Right lobe of liver (tissue), 6 donors: ENCODE data around the gene PFKP. TPM values are rescaled to one million over a fixed set of nuclear protein-coding genes. Genes with fewer than 3 reads are reported as not detected.
"Not testable (repeated sequence)": the region's sequence is repeated elsewhere in the genome, so short reads cannot be mapped to it uniquely, and the experiment has no call there.

Source experiments
- ATAC-seq, 4 donors: fragments of 200-7000 bp; cut with Tn5 transposase; one replicate each; pipeline ENCODE4 v1.9.1; 2020; ENCODE audit warnings: mild to moderate bottlenecking in 4 of 4, moderate library complexity in 4 of 4
- DNase-seq, 3 donors: peaks; one replicate each; pipeline ENCODE4 v3.0.0-alpha.2; 2020
- H3K27ac ChIP-seq, 3 donors: fragments of 200-600 bp; one replicate each; pipeline ENCODE4 v1.8.0; 2022
- H3K27me3 ChIP-seq, 2 donors: fragments of 200-600 bp; one replicate each; pipeline ENCODE4 v1.8.0; 2022
- H3K36me3 ChIP-seq, 4 donors: fragments of 200-600 bp; sonication (generic) in 1 of 4; one replicate each; pipeline versions ENCODE4 v1.5.1 to v1.8.0; 2017 to 2022; ENCODE audit warnings: control low read depth in 1 of 4
- H3K4me1 ChIP-seq, 4 donors: fragments of 200-600 bp; sonication (generic) in 1 of 4; one replicate each; pipeline versions ENCODE4 v1.5.1 to v1.8.0; 2017 to 2022; ENCODE audit warnings: control low read depth in 1 of 4
- H3K4me3 ChIP-seq, 3 donors: fragments of 200-600 bp; one replicate each; pipeline ENCODE4 v1.8.0; 2022
- H3K9me3 ChIP-seq, 4 donors: fragments of 200-600 bp; sonication (generic) in 1 of 4; one replicate each; pipeline versions ENCODE4 v1.5.1 to v1.8.0; 2017 to 2022; ENCODE audit warnings: control low read depth in 1 of 4
- POLR2A ChIP-seq: fragments of 450-650 bp; IDR thresholded peaks from one replicate; pipeline ENCODE4 v1.6.1; 2017; ENCODE audit warnings: antibody characterized with exemption, mild to moderate bottlenecking
- WGBS: methylation state at CpG from one replicate; pipeline ENCODE4 v1.1.6; 2018; ENCODE audit warnings: low coverage, low lambda C conversion rate; ENCODE audit not compliant: insufficient coverage; ENCODE audit errors: missing lambda C conversion rate; 5-methylcytosine and 5-hydroxymethylcytosine counted together
- intact Hi-C, 2 donors: fragments of 100-400 bp; cut with DNase I; formaldehyde crosslinking; loops; one replicate each; pipeline versions ENCODE4 v1.11.2 to v1.14.1; 2022
- total RNA-seq, 6 experiments: library from RNA; depleted of rRNA in 2 of 6; stranded (reverse); fragments of >200 nt in 2 of 6; fragmentation: NEBNext Ultra II Directional in 3 of 6; extraction: Animal tissue kit (Norgen Biotek cat#: 25700) in 3 of 6; gene quantifications; one replicate each; pipeline versions ENCODE4 v1.1.0 to v1.2.4, GENCODE V29; 2016 to 2023
- TF ChIP-seq, protein P1 (sequence below), 4 donors: fragments of 200-600 bp in 3 of 4; fragments of 450-650 bp in 1 of 4; IDR thresholded peaks; one replicate each; pipeline versions ENCODE4 v1.5.1 to v1.8.0; 2016 to 2022; ENCODE audit warnings: antibody characterized with exemption in 4 of 4, mild to moderate bottlenecking in 2 of 4
- donor health status: DM: no; HTN: yes; CAD: no.
- donor health status: DM: no; HTN: no; CAD: no.
- donor health status: DM: no; HTN: no; CAD: no.
- donor health status: DM: no; HTN: yes; CAD: no.
- donor health status: DM: no; HTN: yes; CAD: no.

PFKP gene
- total RNA-seq, 6 experiments from 2014 or later = 0.66 to 24.1 (median 9.2) TPM

DNA sequence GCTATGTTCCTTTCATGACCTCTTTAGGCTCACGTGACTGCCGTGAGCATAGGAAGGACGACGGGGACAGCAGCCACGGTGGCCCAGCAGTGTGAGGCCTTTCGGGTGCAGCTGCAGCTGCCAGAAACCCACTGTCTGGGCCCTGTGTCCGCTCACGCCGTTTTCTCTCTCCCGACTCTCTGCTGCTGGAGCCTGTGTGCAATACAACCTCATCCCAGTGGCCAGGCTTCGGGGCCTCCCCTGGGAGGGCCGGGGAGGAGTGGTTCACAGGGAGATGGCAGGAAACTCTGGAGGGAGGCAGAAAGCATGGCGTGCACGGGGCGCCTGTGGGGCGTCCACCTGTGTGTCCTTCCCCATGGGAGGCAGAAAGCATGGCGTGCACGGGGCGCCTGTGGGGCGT lies 38.6 kb downstream of the PFKP start:
- H3K27me3 ChIP-seq = no peaks in the 10 kb centered on the region
- H3K9me3 ChIP-seq = no peaks in the 10 kb centered on the region
- H3K27ac ChIP-seq = no peak overlapping the region
- H3K4me3 ChIP-seq = no peak overlapping the region
- ATAC-seq = no peak
- TF ChIP-seq, protein P1, sequence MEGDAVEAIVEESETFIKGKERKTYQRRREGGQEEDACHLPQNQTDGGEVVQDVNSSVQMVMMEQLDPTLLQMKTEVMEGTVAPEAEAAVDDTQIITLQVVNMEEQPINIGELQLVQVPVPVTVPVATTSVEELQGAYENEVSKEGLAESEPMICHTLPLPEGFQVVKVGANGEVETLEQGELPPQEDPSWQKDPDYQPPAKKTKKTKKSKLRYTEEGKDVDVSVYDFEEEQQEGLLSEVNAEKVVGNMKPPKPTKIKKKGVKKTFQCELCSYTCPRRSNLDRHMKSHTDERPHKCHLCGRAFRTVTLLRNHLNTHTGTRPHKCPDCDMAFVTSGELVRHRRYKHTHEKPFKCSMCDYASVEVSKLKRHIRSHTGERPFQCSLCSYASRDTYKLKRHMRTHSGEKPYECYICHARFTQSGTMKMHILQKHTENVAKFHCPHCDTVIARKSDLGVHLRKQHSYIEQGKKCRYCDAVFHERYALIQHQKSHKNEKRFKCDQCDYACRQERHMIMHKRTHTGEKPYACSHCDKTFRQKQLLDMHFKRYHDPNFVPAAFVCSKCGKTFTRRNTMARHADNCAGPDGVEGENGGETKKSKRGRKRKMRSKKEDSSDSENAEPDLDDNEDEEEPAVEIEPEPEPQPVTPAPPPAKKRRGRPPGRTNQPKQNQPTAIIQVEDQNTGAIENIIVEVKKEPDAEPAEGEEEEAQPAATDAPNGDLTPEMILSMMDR (IDR thresholded peaks at IDR 0.05) = no peak
- no peak for TF ChIP-seq POLR2A
- no peaks in the 10 kb centered on the region for H3K36me3 ChIP-seq
- peaks cover 0 to 17% (median 6%) of the 10 kb centered on the region in 4 donors for H3K4me1 ChIP-seq
- intact Hi-C loops = no loop called here
- WGBS = 78% methylated on average over 3 of the region's 20 CpGs
- no peak for DNase-seq

DNA sequence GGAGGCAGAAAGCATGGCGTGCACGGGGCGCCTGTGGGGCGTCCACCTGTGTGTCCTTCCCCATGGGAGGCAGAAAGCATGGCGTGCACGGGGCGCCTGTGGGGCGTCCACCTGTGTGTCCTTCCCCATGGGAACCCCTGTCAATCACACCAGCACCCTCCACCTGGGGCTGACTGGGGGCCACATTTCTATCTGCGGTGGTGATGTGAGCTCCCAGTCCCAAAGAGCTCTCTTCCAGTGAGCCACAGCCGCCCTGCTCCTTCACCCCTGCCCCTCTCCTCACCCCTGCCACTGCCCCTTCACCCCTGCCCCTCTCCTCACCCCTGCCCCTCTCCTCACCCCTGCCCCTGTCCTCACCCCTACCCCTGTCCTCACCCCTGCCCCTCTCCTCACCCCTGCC lies 39.0 kb downstream of the PFKP start:
- ATAC-seq, H3K9me3 ChIP-seq, DNase-seq, H3K27me3 ChIP-seq, intact Hi-C loops, H3K4me3 ChIP-seq, H3K27ac ChIP-seq, H3K36me3 ChIP-seq: not testable (repeated sequence)
- WGBS = 29% methylated on average over 1 of the region's 10 CpGs
- peaks cover 0 to 17% (median 6%) of the 10 kb centered on the region in 4 donors for H3K4me1 ChIP-seq

DNA sequence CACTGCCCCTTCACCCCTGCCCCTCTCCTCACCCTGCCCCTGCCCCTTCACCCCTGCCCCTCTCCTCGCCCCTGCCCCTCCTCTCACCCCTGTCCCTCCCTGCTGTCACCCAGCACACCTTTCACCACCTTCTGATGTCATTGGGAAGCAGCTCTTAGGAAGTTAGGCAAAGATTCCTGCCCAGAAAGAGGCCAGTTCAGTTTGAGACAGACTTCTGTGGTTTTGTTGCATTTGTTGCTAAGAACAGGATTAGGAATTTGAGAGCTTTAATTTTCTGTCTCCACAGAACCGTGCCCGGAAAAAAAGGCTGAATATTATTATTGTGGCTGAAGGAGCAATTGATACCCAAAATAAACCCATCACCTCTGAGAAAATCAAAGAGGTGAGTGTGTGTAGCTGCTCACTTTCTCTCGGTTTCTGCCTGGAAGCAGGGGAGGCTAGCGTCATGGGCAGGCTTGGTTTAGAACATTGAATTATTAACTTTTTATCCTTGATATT lies 39.6 kb downstream of the PFKP start:
- DNase-seq = no peak

DNA sequence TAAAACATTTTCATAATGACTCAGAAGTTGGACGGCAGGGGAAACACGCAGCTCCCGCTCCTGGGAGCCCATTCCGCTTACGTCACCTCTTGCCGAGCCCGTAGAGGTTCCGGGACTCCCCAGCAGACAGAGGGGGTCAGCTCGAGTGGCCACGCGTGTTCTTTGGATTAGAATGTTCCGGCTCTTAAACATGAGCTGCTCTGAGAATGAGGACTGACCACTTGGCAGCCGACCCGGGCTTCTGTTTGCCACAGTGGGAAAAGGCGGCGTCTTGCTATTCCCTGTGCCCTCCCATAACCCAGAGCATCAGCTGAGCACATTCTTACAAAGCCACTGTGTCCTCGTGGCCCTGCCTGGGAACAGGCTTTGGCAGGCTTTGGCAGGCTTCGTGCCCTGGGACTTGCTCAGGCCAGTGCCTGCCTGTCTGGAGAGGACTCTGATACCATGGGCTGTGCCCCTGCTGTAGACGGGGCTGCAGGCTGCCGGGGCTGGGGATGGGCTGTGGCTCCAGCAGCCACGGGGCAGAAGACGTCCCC lies 40.1 kb downstream of the PFKP start:
- 22% methylated on average over 12 of the region's 22 CpGs for WGBS
- DNase-seq = peak; percentile 84 to 90 (median 85)
- Histone ChIP-seq H3K9me3 (no peaks in the 10 kb centered on the region), H3K36me3 (no peaks in the 10 kb centered on the region), H3K4me1 (peaks cover 0 to 22% (median 10%) of the 10 kb centered on the region in 4 donors), H3K27me3 (no peaks in the 10 kb centered on the region), H3K27ac (peak overlapping the region; percentile 1 to 62 (median 44)), H3K4me3 (no peak overlapping the region)
- intact Hi-C loops = no loop called here
- TF ChIP-seq POLR2A = peak; percentile 2
- TF ChIP-seq, protein P1 (IDR thresholded peaks at IDR 0.05) = no peak
- ATAC-seq = peak; percentile 77 to 88 (median 82)

More for the DNA sequence above, 39.6 kb downstream of the PFKP start:
- Histone ChIP-seq H3K27me3 (no peaks in the 10 kb centered on the region), H3K4me3 (no peak overlapping the region), H3K4me1 (peaks cover 0 to 21% (median 10%) of the 10 kb centered on the region in 4 donors), H3K9me3 (no peaks in the 10 kb centered on the region), H3K36me3 (no peaks in the 10 kb centered on the region), H3K27ac (peak overlapping the region; percentile 1 to 62 (median 44))
- intact Hi-C loops = no loop called here
- ATAC-seq = no peak
- WGBS = 48% methylated on average over 5 of the region's 5 CpGs
- TF ChIP-seq, protein P1 (IDR thresholded peaks at IDR 0.05) = no peak
- peak; percentile 45 for TF ChIP-seq POLR2A

DNA sequence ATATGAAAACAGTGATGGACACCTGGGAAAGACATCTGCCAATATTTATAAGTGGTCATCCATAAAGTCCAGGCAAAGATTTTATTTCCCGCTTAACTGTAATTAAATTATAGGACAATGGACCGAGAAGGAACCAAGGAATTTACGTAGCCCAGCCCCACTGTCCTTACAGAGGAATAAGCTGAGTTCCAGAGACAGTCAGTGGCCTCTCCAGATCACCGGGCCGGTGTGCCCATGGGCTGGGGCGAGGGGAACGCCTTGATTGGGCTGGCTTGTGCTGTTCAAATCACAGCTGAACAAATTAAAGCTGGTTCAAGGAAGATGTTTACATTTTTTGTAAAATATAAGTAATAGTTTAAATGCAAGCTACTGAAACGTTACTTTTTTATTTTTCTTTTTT lies 40.7 kb downstream of the PFKP start:
- no peaks in the 10 kb centered on the region for H3K27me3 ChIP-seq
- intact Hi-C loops = no loop called here
- H3K4me1 ChIP-seq = peaks cover 0 to 22% (median 8%) of the 10 kb centered on the region in 4 donors
- H3K27ac ChIP-seq = peak overlapping the region in 2 of 3 donors; percentile 44 to 62
- no peak for DNase-seq
- WGBS = 74% methylated on average over 8 of the region's 8 CpGs
- H3K4me3 ChIP-seq = no peak overlapping the region
- no peaks in the 10 kb centered on the region for H3K36me3 ChIP-seq
- H3K9me3 ChIP-seq = no peaks in the 10 kb centered on the region
- TF ChIP-seq, protein P1 (IDR thresholded peaks at IDR 0.05) = no peak
- TF ChIP-seq POLR2A = no peak
- ATAC-seq = no peak
